ENCODE results near the gene ZBTB21.
"Not testable (repeated sequence)": the region's sequence is repeated elsewhere in the genome, so short reads cannot be mapped to it uniquely, and the experiment has no call there.

Gene ZBTB21

GRCh38 chr21:41994613-41995012, 15.5 kb downstream of the ZBTB21 start:
- DNase-seq = not testable (repeated sequence)

DNA sequence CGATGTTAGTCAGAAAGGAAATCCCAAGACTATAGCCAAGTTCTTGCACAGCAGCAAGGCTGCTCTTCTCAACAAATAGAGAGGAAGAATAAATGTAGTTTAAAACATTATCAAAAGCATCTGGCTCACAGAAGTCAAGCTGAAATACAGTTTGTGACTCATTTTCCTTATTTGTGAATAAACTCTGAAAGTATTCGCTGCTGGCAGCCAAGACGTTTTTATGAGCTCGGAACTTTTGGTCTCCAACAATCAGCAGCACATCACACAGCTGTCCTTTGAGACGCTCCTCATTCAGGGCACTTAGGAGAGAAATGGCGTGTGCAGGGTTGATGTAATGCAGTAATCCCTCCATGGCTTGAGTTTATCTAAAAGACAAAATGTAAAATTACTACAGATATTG, 16.4 kb downstream of the ZBTB21 start:
- no peak for DNase-seq

GRCh38 chr21:41992576-41992975, 17.6 kb downstream of the ZBTB21 start:
- DNase-seq = no peak

- no peak for DNase-seq
Measured at GRCh38 chr21:41991659-41992058, 18.5 kb downstream of the ZBTB21 start.

DNA sequence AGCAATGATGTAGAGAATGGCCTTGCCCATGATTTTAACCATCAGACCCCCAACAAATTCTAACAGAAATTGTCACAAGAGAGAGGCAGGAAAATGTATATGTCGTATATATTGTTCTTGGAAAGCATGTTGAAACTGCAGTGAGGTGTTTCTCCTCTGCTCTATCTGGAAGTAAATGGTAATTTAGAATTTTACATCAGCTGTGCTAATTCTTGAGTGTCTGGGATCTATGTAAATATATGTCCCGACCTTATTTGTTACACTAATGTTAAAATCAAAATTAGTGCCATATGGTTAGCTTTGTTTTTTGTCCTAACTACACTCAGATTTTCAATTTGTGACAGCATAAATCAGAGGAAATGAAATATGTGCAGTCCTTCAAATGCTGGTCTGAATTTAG, 20.5 kb downstream of the ZBTB21 start:
- no peak for DNase-seq

DNA sequence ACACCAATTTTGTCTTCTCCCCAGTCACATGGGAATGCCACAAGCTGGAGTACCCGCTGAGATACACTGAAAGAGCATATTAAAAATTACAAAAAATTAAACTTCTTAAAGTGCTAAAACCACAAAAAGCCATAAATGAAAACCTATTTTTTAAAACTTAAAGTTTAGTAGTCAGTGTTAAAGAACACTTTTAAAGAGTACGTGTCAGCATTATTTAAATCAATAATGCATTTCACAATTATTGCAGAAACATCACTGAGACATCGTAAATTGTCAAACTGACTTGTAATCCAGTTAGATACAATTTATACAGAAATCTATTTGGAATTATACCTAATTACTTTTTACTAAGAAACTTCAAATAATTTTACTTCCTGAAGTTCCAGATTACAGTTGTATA, 22.9 kb downstream of the ZBTB21 start:
- no peak for DNase-seq

- DNase-seq = no peak
Measured at GRCh38 chr21:41985662-41986416, 24.3 kb downstream of the ZBTB21 start.

DNA sequence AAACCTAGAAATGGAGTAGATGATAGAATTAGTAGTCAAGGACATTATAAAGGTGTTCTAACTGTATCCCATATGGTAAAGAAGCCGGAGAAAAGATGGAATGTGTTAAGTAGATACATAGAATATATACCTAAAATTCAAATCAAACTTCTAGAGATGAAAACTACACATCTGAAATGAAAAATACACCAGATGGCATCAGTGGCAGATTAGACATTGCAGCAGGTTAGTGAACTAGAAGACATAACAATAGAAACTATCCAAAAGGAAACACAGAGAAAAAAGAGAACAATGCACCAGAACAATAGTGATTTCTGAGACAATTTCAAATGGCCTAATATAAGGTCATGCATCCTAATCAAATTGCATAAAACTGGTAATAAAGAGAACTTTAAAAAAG, 26.9 kb downstream of the ZBTB21 start:
- no peak for DNase-seq

GRCh38 chr21:41980561-41980960, 29.6 kb downstream of the ZBTB21 start:
- no peak for DNase-seq

DNA sequence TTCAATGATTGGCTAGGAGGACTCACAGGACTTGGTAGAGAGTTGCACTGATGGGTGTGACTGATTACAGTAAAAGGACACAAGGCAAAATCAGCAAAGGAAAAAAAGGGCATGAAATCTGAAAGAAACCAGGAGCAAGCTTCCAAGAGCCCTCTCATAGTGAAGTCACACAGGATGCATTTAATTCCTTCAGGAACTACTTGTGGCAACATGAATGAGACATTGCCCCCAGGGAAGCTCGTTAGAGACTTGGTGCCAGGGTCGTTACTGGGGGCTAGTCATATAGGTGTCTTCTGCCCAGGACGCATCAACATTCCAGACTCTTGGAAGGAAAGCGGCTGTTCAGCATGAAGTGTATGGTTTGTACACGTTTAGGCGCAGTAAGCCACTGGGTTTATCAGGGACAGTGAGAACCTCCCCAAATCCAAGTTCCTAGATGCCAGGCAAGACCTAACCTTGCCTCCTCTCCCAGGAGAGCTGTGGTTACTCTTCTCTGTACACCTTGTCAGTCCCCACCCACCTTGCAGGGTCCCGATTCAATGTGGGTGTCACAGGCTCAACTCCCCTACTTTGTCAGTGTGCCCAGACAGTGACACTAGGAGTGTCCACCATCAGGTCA, 30.3 kb downstream of the ZBTB21 start:
- DNase-seq = no peak

DNA sequence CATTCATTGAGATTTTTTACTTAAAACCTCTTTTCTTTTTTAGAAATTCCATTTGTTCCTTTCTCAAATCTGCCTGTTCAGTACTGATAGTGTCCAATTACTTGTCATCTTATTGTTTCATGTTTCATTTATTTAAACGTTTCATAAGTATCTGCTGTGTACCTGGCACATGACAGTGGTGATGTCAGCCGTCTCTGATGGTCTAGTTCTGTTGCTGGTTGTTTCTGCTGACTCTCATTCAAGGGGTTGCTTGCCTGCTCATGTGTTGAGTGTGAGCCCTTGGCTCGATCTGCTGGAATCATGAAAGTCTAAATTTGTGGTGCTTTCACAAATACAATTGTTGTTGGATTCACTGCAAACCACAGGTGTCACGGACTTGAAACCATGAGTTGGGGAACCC, 30.8 kb downstream of the ZBTB21 start:
- DNase-seq = no peak

GRCh38 chr21:41977034-41977950, 32.9 kb downstream of the ZBTB21 start:
- DNase-seq = no peak

DNA sequence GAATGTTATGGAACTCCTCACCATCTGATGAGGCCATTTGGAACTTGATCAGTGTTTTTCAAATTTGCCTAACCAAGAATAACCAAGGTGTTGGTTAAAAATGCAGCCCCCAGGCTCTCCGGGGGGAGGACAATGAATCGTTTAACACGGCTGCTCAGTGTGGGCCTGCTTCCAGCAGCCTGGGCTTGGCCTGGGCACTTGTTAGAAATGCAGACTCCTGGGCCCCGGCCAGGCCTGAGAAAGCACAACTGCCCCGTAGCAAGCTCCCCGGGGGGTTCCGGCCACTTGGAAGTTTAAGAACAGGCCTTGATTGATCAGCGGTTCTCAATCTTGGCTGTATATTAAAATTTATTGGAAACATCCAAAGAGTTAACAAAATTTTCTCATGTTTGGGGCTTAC, 33.5 kb downstream of the ZBTB21 start:
- DNase-seq = no peak

- no peak for DNase-seq
Measured at GRCh38 chr21:41975391-41976272, 34.5 kb downstream of the ZBTB21 start.

GRCh38 chr21:41974752-41975053, 35.5 kb downstream of the ZBTB21 start:
- no peak for DNase-seq

- DNase-seq = no peak
Measured at GRCh38 chr21:41973861-41974751, 36.1 kb downstream of the ZBTB21 start.

DNA sequence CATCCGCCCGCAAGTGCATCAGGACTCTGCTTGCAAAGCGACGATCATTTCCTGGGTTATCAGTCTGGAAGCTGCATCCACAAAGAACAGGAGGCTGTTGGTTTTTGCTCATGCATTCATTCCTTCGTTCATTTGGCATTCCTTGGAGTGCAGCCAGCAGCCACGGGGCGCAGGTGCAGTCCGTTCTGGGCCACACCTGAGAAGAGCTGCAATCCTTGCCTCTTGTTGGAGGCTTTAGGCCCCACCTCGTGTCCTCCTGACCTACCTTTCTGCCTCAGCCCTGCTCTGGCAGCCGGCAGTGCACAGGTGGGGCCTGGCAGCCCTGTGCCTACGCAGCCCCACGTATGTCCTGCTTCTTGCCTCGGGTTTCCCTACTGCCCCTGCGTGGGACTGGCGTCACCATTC, 36.7 kb downstream of the ZBTB21 start:
- DNase-seq = no peak

GRCh38 chr21:41972511-41973205, 37.5 kb downstream of the ZBTB21 start:
- no peak for DNase-seq

GRCh38 chr21:41971891-41972290, 38.3 kb downstream of the ZBTB21 start:
- DNase-seq = no peak
